ENCODE results near the gene ZNF451.

- no peak for TF ChIP-seq CTCF (IDR thresholded peaks at IDR 0.05)
- TF ChIP-seq POLR2AphosphoS5 (IDR thresholded peaks at IDR 0.05) = no peak
Observed at GRCh38 chr6:57044568-57044967, 45.4 kb upstream of the ZNF451 start.

Data from prostate gland (tissue), 2 donors.